NT2/D1 (cell line): Measurements from ENCODE around the gene NAA40.

Source experiments
- DNase-seq: peaks from one replicate; pipeline ENCODE4 v3.0.0-alpha.2; 2011; ENCODE audit warnings: low read depth, low spot score
- H3K27me3 ChIP-seq: 2 replicates; pipeline ENCODE4 v1.6.0; 2011; ENCODE audit warnings: mild to moderate bottlenecking; ENCODE audit not compliant: insufficient read length, insufficient read depth
- H3K36me3 ChIP-seq: 2 replicates; pipeline ENCODE4 v1.6.1; 2011; ENCODE audit warnings: mild to moderate bottlenecking, low read length, mixed read lengths; ENCODE audit not compliant: insufficient read depth, insufficient read length
- H3K4me1 ChIP-seq: 2 replicates; pipeline ENCODE4 v1.5.1; 2011; ENCODE audit not compliant: insufficient read depth, insufficient read length
- H3K4me3 ChIP-seq: 2 replicates; pipeline ENCODE4 v1.5.1; 2011; ENCODE audit warnings: low read depth; ENCODE audit not compliant: insufficient read length
- H3K9ac ChIP-seq: 2 replicates; pipeline ENCODE4 v1.6.0; 2011; ENCODE audit warnings: low read depth; ENCODE audit not compliant: insufficient read length
- H3K9me3 ChIP-seq: 2 replicates; pipeline ENCODE4 v1.5.1; 2011; ENCODE audit warnings: mild to moderate bottlenecking, low read length; ENCODE audit not compliant: insufficient read depth
- SUZ12 ChIP-seq: IDR thresholded peaks from 2 replicates; pipeline ENCODE4 v1.6.1; 2011; ENCODE audit not compliant: insufficient read length, insufficient read depth; ENCODE audit errors: extremely low read depth
- YY1 ChIP-seq: IDR thresholded peaks from 2 replicates; pipeline ENCODE4 v1.6.1; 2011; ENCODE audit not compliant: insufficient read length, insufficient read depth
- ZNF274 ChIP-seq: IDR thresholded peaks from 2 replicates; pipeline ENCODE4 v1.6.1; 2011; ENCODE audit warnings: mild to moderate bottlenecking, low read depth, low read length

Gene NAA40

GRCh38 chr11:63907808-63908530 is 30.8 kb upstream of the NAA40 start:
- H3K4me3 ChIP-seq: no peak overlapping the region
- no peaks in the 10 kb centered on the region for H3K9me3 ChIP-seq
- no peaks in the 10 kb centered on the region for H3K27me3 ChIP-seq
- peaks cover 75% of the 10 kb centered on the region for H3K36me3 ChIP-seq
- no peak for DNase-seq
- peaks cover 36% of the 10 kb centered on the region for H3K4me1 ChIP-seq
- H3K9ac ChIP-seq: peak overlapping the region; percentile 53
- TF ChIP-seq ZNF274: no peak

- peak overlapping the region; percentile 45 for H3K9ac ChIP-seq
- TF ChIP-seq YY1: no peak
- TF ChIP-seq ZNF274: no peak
- TF ChIP-seq SUZ12: no peak
- H3K4me1 ChIP-seq: peaks cover 33% of the 10 kb centered on the region
- H3K27me3 ChIP-seq: no peaks in the 10 kb centered on the region
- no peaks in the 10 kb centered on the region for H3K9me3 ChIP-seq
- no peak overlapping the region for H3K4me3 ChIP-seq
- H3K36me3 ChIP-seq: peaks cover 73% of the 10 kb centered on the region
- DNase-seq: no peak
Observed at GRCh38 chr11:63908631-63909401, 30.0 kb upstream of the NAA40 start.

- no peak overlapping the region for H3K4me3 ChIP-seq
- peaks cover 73% of the 10 kb centered on the region for H3K36me3 ChIP-seq
- TF ChIP-seq SUZ12 (no peak), YY1 (no peak), ZNF274 (no peak)
- DNase-seq: no peak
- no peaks in the 10 kb centered on the region for H3K27me3 ChIP-seq
- H3K9me3 ChIP-seq: no peaks in the 10 kb centered on the region
- H3K9ac ChIP-seq: peak overlapping the region; percentile 52
- peaks cover 40% of the 10 kb centered on the region for H3K4me1 ChIP-seq
Observed at GRCh38 chr11:63909591-63910506, 29.0 kb upstream of the NAA40 start.

GRCh38 chr11:63910675-63911074 is 28.1 kb upstream of the NAA40 start:
- peaks cover 45% of the 10 kb centered on the region for H3K4me1 ChIP-seq
- H3K9me3 ChIP-seq: no peaks in the 10 kb centered on the region
- no peaks in the 10 kb centered on the region for H3K27me3 ChIP-seq
- H3K4me3 ChIP-seq: no peak overlapping the region
- DNase-seq: no peak
- no peak for TF ChIP-seq SUZ12
- no peak for TF ChIP-seq YY1
- TF ChIP-seq ZNF274: no peak
- peak overlapping the region; percentile 45 for H3K9ac ChIP-seq
- H3K36me3 ChIP-seq: peaks cover 70% of the 10 kb centered on the region

GRCh38 chr11:63911440-63911839 is 27.4 kb upstream of the NAA40 start:
- TF ChIP-seq SUZ12: no peak
- Histone ChIP-seq H3K4me3 (no peak overlapping the region), H3K9ac (no peak overlapping the region), H3K27me3 (no peaks in the 10 kb centered on the region), H3K4me1 (peaks cover 45% of the 10 kb centered on the region), H3K9me3 (no peaks in the 10 kb centered on the region), H3K36me3 (peaks cover 65% of the 10 kb centered on the region)
- DNase-seq: no peak

- H3K27me3 ChIP-seq: no peaks in the 10 kb centered on the region
- H3K4me1 ChIP-seq: peaks cover 43% of the 10 kb centered on the region
- H3K9ac ChIP-seq: no peak overlapping the region
- H3K4me3 ChIP-seq: no peak overlapping the region
- DNase-seq: no peak
- H3K9me3 ChIP-seq: no peaks in the 10 kb centered on the region
- H3K36me3 ChIP-seq: peaks cover 62% of the 10 kb centered on the region
- no peak for TF ChIP-seq YY1
- TF ChIP-seq ZNF274: no peak
- TF ChIP-seq SUZ12: no peak
Observed at GRCh38 chr11:63911876-63912275, 26.9 kb upstream of the NAA40 start.

- H3K4me3 ChIP-seq: no peak overlapping the region
- peaks cover 37% of the 10 kb centered on the region for H3K4me1 ChIP-seq
- TF ChIP-seq SUZ12 (no peak), ZNF274 (no peak), YY1 (no peak)
- H3K9me3 ChIP-seq: no peaks in the 10 kb centered on the region
- no peak for DNase-seq
- H3K9ac ChIP-seq: no peak overlapping the region
- peaks cover 54% of the 10 kb centered on the region for H3K36me3 ChIP-seq
- H3K27me3 ChIP-seq: no peaks in the 10 kb centered on the region
Observed at GRCh38 chr11:63912678-63913077, 26.1 kb upstream of the NAA40 start.
